Gastrocnemius medialis (tissue), 4 donors: ENCODE measurements around the gene GPNMB. TPM values are rescaled to one million over a fixed set of nuclear protein-coding genes. Genes with fewer than 3 reads are reported as not detected.

Experiments used
- ATAC-seq, 2 donors: fragments of 150-250 bp; one replicate each; pipeline ENCODE4 v1.9.1; 2016
- DNase-seq, 2 donors: peaks; one replicate each; pipeline ENCODE4 v3.0.0-alpha.2; 2019
- H3K27ac ChIP-seq, 4 donors: fragments of 200-600 bp; sonication (generic); 1 replicate in 1 of 4; 2 replicates in 3 of 4; pipeline ENCODE4 v1.5.1; 2016 to 2018; ENCODE audit warnings: mild to moderate bottlenecking in 2 of 4, moderate library complexity in 1 of 4
- H3K27me3 ChIP-seq, 3 donors: fragments of 200-600 bp; sonication (generic) in 2 of 3; 1 replicate in 1 of 3; 2 replicates in 2 of 3; pipeline versions ENCODE4 v1.5.1 to v1.6.0; 2016 to 2019; ENCODE audit warnings: mild to moderate bottlenecking in 1 of 3, moderate library complexity in 1 of 3
- H3K36me3 ChIP-seq, 2 donors: fragments of 200-600 bp; sonication (generic) in 1 of 2; one replicate each; pipeline ENCODE4 v1.5.1; 2017 to 2018
- H3K4me1 ChIP-seq, 2 donors: fragments of 200-600 bp; sonication (generic) in 1 of 2; one replicate each; pipeline ENCODE4 v1.5.1; 2016 to 2017; ENCODE audit warnings: mild to moderate bottlenecking in 2 of 2
- H3K4me3 ChIP-seq, 4 donors: fragments of 200-600 bp; sonication (generic) in 3 of 4; 1 replicate in 1 of 4; 2 replicates in 3 of 4; pipeline ENCODE4 v1.5.1; 2016 to 2019; ENCODE audit warnings: mild to moderate bottlenecking in 2 of 4
- H3K9me3 ChIP-seq, 3 donors: fragments of 200-600 bp; sonication (generic) in 2 of 3; 1 replicate in 1 of 3; 2 replicates in 2 of 3; pipeline ENCODE4 v1.5.1; 2016 to 2019
- CTCF ChIP-seq, 5 experiments: fragments of 450-650 bp in 3 of 5; fragments of 200-600 bp in 2 of 5; sonication (generic) in 2 of 5; IDR thresholded peaks in 4 of 5; conservative IDR thresholded peaks in 1 of 5; 1 replicate in 4 of 5; 2 replicates in 1 of 5; pipeline ENCODE4 v1.5.1; 2016 to 2019; ENCODE audit warnings: antibody characterized with exemption in 5 of 5, mild to moderate bottlenecking in 3 of 5, moderate library complexity in 3 of 5
- POLR2A ChIP-seq, 2 donors: fragments of 450-650 bp; IDR thresholded peaks; one replicate each; pipeline ENCODE4 v1.6.1; 2017; ENCODE audit warnings: antibody characterized with exemption in 2 of 2, mild to moderate bottlenecking in 2 of 2, moderate library complexity in 2 of 2
- in situ Hi-C, 4 donors: fragments of 200-750 bp; cut with MboI; loops; one replicate each; pipeline versions ENCODE4 v1.15.0 to v1.8.0; 2017; ENCODE audit warnings: low sequenced_read_pairs in 4 of 4
- intact Hi-C: fragments of 100-400 bp; cut with DNase I; formaldehyde crosslinking; loops from one replicate; pipeline ENCODE4 v1.15.1; 2023; ENCODE audit warnings: low total_unique reads
- total RNA-seq, 4 donors: library from RNA; depleted of rRNA; stranded (reverse); fragments of >200 nt; gene quantifications; one replicate each; pipeline versions ENCODE4 v1.1.0 to v1.2.3, GENCODE V29; 2016

Gene GPNMB
- total RNA-seq, 4 donors from 2014 or later = 14.7 to 32.1 (median 17.3) TPM

GRCh38 chr7:23256731-23257130 lies 10.2 kb downstream of the GPNMB start:
- peaks cover 0 to under 1% (median 0%) of the 10 kb centered on the region in 3 donors for H3K27me3 ChIP-seq
- TF ChIP-seq CTCF (IDR thresholded peaks at IDR 0.05 in 4 of 5, conservative IDR thresholded peaks at IDR 0.05 in 1 of 5) (no peak), POLR2A (IDR thresholded peaks at IDR 0.05) (no peak)
- H3K36me3 ChIP-seq = no peaks in the 10 kb centered on the region
- H3K9me3 ChIP-seq = no peaks in the 10 kb centered on the region
- ATAC-seq (no peak), DNase-seq (no peak)
- H3K4me1 ChIP-seq = no peaks in the 10 kb centered on the region
- no peak overlapping the region for H3K4me3 ChIP-seq
- intact Hi-C loops = no loop called here
- in situ Hi-C loops = loop anchor here in 3 of 4 donors (25.0 kb wide), 1 partner anchor 456 kb away; the partner anchor contains the start of gene STK31 (in 3 of the 3)
- no peak overlapping the region for H3K27ac ChIP-seq

GRCh38 chr7:23260371-23260770 lies 13.8 kb downstream of the GPNMB start:
- no peak for ATAC-seq
- in situ Hi-C loops = loop anchor here in 3 of 4 donors (10.0 to 25.0 kb wide), 3 partner anchors 76 to 452 kb away; partner anchors contain the start of genes STK31 (in 3 of the 3) and NUP42 (in 1 of the 3)
- Histone ChIP-seq H3K4me3 (no peak overlapping the region), H3K27ac (no peak overlapping the region), H3K36me3 (no peaks in the 10 kb centered on the region), H3K9me3 (no peaks in the 10 kb centered on the region), H3K27me3 (no peaks in the 10 kb centered on the region), H3K4me1 (no peaks in the 10 kb centered on the region)
- intact Hi-C loops = loop anchor here (5.0 kb wide), 1 partner anchor 78 kb away; the partner anchor contains the start of gene NUP42
- no peak for DNase-seq
- TF ChIP-seq CTCF (IDR thresholded peaks at IDR 0.05 in 4 of 5, conservative IDR thresholded peaks at IDR 0.05 in 1 of 5) = no peak
- no peak for TF ChIP-seq POLR2A (IDR thresholded peaks at IDR 0.05)

- no peak overlapping the region for H3K4me3 ChIP-seq
- H3K27ac ChIP-seq = no peak overlapping the region
- peak in 1 of 2 donors; percentile 13 for DNase-seq
- no peaks in the 10 kb centered on the region for H3K9me3 ChIP-seq
- H3K27me3 ChIP-seq = no peaks in the 10 kb centered on the region
- H3K36me3 ChIP-seq = no peaks in the 10 kb centered on the region
- intact Hi-C loops (loop anchor here (5.0 kb wide), 1 partner anchor 80 kb away; the partner anchor contains the start of gene NUP42), in situ Hi-C loops (loop anchor here in 3 of 4 donors (10.0 to 25.0 kb wide), 3 partner anchors 77 to 450 kb away; partner anchors contain the start of genes STK31 (in 3 of the 3) and NUP42 (in 1 of the 3))
- peak; percentile 43 to 76 (median 49) for TF ChIP-seq CTCF (IDR thresholded peaks at IDR 0.05 in 4 of 5, conservative IDR thresholded peaks at IDR 0.05 in 1 of 5)
- TF ChIP-seq POLR2A (IDR thresholded peaks at IDR 0.05) = no peak
- no peaks in the 10 kb centered on the region for H3K4me1 ChIP-seq
- ATAC-seq = peak in 1 of 2 donors; percentile 78
Observed at GRCh38 chr7:23261843-23262452, 15.4 kb downstream of the GPNMB start.

- Histone ChIP-seq H3K27ac (no peak overlapping the region), H3K9me3 (no peaks in the 10 kb centered on the region), H3K4me3 (no peak overlapping the region), H3K27me3 (no peaks in the 10 kb centered on the region), H3K4me1 (no peaks in the 10 kb centered on the region), H3K36me3 (no peaks in the 10 kb centered on the region)
- in situ Hi-C loops = loop anchor here in 3 of 4 donors (10.0 to 25.0 kb wide), 3 partner anchors 80 to 447 kb away; partner anchors contain the start of genes STK31 (in 3 of the 3) and NUP42 (in 1 of the 3)
- ATAC-seq = no peak
- DNase-seq = no peak
- intact Hi-C loops = loop anchor here (5.0 kb wide), 1 partner anchor 83 kb away; the partner anchor contains the start of gene NUP42
- TF ChIP-seq POLR2A (IDR thresholded peaks at IDR 0.05) (no peak), CTCF (IDR thresholded peaks at IDR 0.05 in 4 of 5, conservative IDR thresholded peaks at IDR 0.05 in 1 of 5) (no peak)
Observed at GRCh38 chr7:23264916-23265458, 18.4 kb downstream of the GPNMB start.
